OCI-LY1 (cell line): ENCODE results near the gene SPATA13.

Experiments
- H2AFZ ChIP-seq: fragments of 200-600 bp; sonication (generic), shearing (Covaris generic); 2 replicates; pipeline ENCODE4 v1.6.0; 2014; ENCODE audit warnings: antibody characterized with exemption, mild to moderate bottlenecking, low read length
- H3F3A ChIP-seq: fragments of 200-600 bp; sonication (generic), shearing (Covaris generic); 2 replicates; pipeline ENCODE4 v1.6.0; 2014; ENCODE audit warnings: mild to moderate bottlenecking, antibody characterized with exemption, low read length, moderate library complexity; ENCODE audit not compliant: insufficient read depth
- H3K27ac ChIP-seq: fragments of 200-600 bp; sonication (generic); 2 replicates; pipeline ENCODE4 v1.5.1; 2014; ENCODE audit warnings: low read length, mixed run types, mild to moderate bottlenecking, low read depth; ENCODE audit not compliant: poor library complexity, severe bottlenecking
- H3K27me3 ChIP-seq: fragments of 200-600 bp; sonication (generic); 2 replicates; pipeline ENCODE4 v1.6.0; 2014; ENCODE audit warnings: antibody characterized with exemption, mild to moderate bottlenecking, low read length, moderate library complexity; ENCODE audit not compliant: insufficient read depth
- H3K36me3 ChIP-seq: fragments of 200-600 bp; sonication (generic); 2 replicates; pipeline ENCODE4 v1.6.1; 2014; ENCODE audit warnings: mild to moderate bottlenecking, antibody characterized with exemption, low read length, moderate library complexity, mixed read lengths; ENCODE audit not compliant: insufficient read depth
- H3K4me1 ChIP-seq: fragments of 200-600 bp; sonication (generic); 2 replicates; pipeline ENCODE4 v1.5.1; 2014; ENCODE audit warnings: mild to moderate bottlenecking, low read length, moderate library complexity; ENCODE audit not compliant: insufficient read depth, severe bottlenecking
- H3K4me2 ChIP-seq: fragments of 200-600 bp; sonication (generic), shearing (Covaris generic); 2 replicates; pipeline ENCODE4 v1.6.1; 2014; ENCODE audit warnings: low read length
- H3K4me3 ChIP-seq: fragments of 200-600 bp; sonication (generic); 2 replicates; pipeline ENCODE4 v1.5.1; 2014; ENCODE audit warnings: low read length, low read depth, mild to moderate bottlenecking, mixed read lengths; ENCODE audit not compliant: poor library complexity, severe bottlenecking
- H3K79me2 ChIP-seq: fragments of 200-600 bp; shearing (Covaris generic); 2 replicates; pipeline ENCODE4 v1.6.1; 2016; ENCODE audit warnings: mixed run types, low read length, mixed read lengths; ENCODE audit not compliant: insufficient read depth
- H3K9ac ChIP-seq: fragments of 200-600 bp; sonication (generic), shearing (Covaris generic); 2 replicates; pipeline ENCODE4 v1.6.1; 2014; ENCODE audit warnings: mild to moderate bottlenecking, low read length, mixed read lengths
- H3K9me2 ChIP-seq: fragments of 200-600 bp; sonication (generic), shearing (Covaris generic); 2 replicates; pipeline ENCODE4 v1.6.1; 2014; ENCODE audit warnings: low read depth, mild to moderate bottlenecking, low read length, mixed read lengths
- H3K9me3 ChIP-seq: fragments of 200-600 bp; shearing (Covaris generic); 2 replicates; pipeline ENCODE4 v1.6.1; 2014; ENCODE audit warnings: low read length, mixed read lengths
- H4K20me1 ChIP-seq: fragments of 200-600 bp; sonication (generic), shearing (Covaris generic); 2 replicates; pipeline ENCODE4 v1.6.0; 2016; ENCODE audit warnings: mild to moderate bottlenecking, low read length; ENCODE audit not compliant: insufficient read depth
- CTCF ChIP-seq: fragments of 200-600 bp; sonication (generic), shearing (Covaris generic); IDR thresholded peaks from 2 replicates; pipeline ENCODE4 v1.5.1; 2017; ENCODE audit warnings: mild to moderate bottlenecking, antibody characterized with exemption, low read length, moderate library complexity, mixed read lengths
- EZH2 ChIP-seq: fragments of 200-600 bp; sonication (generic), shearing (Covaris generic); IDR thresholded peaks from 2 replicates; pipeline ENCODE4 v1.8.0; 2017; ENCODE audit warnings: borderline replicate concordance, mixed run types, mild to moderate bottlenecking, antibody characterized with exemption, low read length, moderate library complexity, mixed read lengths

The SPATA13 gene

GRCh38 chr13:24274452-24275021 is 114.0 kb downstream of the SPATA13 start:
- TF ChIP-seq EZH2: no peak
- no peak for TF ChIP-seq CTCF
- H2AFZ ChIP-seq: no peak overlapping the region
- H3K79me2 ChIP-seq: no peaks in the 10 kb centered on the region
- no peak overlapping the region for H3K27ac ChIP-seq
- H3K9ac ChIP-seq: no peak overlapping the region
- no peaks in the 10 kb centered on the region for H3F3A ChIP-seq
- H3K4me3 ChIP-seq: no peak overlapping the region
- H3K27me3 ChIP-seq: no peaks in the 10 kb centered on the region
- no peaks in the 10 kb centered on the region for H3K4me1 ChIP-seq
- no peaks in the 10 kb centered on the region for H3K36me3 ChIP-seq
- no peaks in the 10 kb centered on the region for H3K9me2 ChIP-seq
- no peaks in the 10 kb centered on the region for H4K20me1 ChIP-seq
- H3K9me3 ChIP-seq: no peaks in the 10 kb centered on the region
- no peak overlapping the region for H3K4me2 ChIP-seq

GRCh38 chr13:24275041-24275440 is 114.5 kb downstream of the SPATA13 start:
- no peaks in the 10 kb centered on the region for H3K9me2 ChIP-seq
- H3K79me2 ChIP-seq: no peaks in the 10 kb centered on the region
- H3F3A ChIP-seq: no peaks in the 10 kb centered on the region
- no peaks in the 10 kb centered on the region for H3K4me1 ChIP-seq
- no peak overlapping the region for H3K4me2 ChIP-seq
- H3K36me3 ChIP-seq: no peaks in the 10 kb centered on the region
- TF ChIP-seq EZH2 (no peak), CTCF (no peak)
- H3K27me3 ChIP-seq: no peaks in the 10 kb centered on the region
- no peak overlapping the region for H3K9ac ChIP-seq
- H2AFZ ChIP-seq: no peak overlapping the region
- no peaks in the 10 kb centered on the region for H3K9me3 ChIP-seq
- H4K20me1 ChIP-seq: no peaks in the 10 kb centered on the region
- no peak overlapping the region for H3K4me3 ChIP-seq
- H3K27ac ChIP-seq: no peak overlapping the region

- H3K79me2 ChIP-seq: no peaks in the 10 kb centered on the region
- H3K36me3 ChIP-seq: no peaks in the 10 kb centered on the region
- no peaks in the 10 kb centered on the region for H3K9me2 ChIP-seq
- no peaks in the 10 kb centered on the region for H3K27me3 ChIP-seq
- no peaks in the 10 kb centered on the region for H3K4me1 ChIP-seq
- H3K9me3 ChIP-seq: no peaks in the 10 kb centered on the region
- no peak overlapping the region for H3K4me2 ChIP-seq
- no peaks in the 10 kb centered on the region for H4K20me1 ChIP-seq
- H3F3A ChIP-seq: no peaks in the 10 kb centered on the region
- H3K27ac ChIP-seq: no peak overlapping the region
- no peak overlapping the region for H3K4me3 ChIP-seq
- H3K9ac ChIP-seq: no peak overlapping the region
- TF ChIP-seq EZH2 (no peak), CTCF (no peak)
- H2AFZ ChIP-seq: no peak overlapping the region
Observed at GRCh38 chr13:24276306-24276705, 115.8 kb downstream of the SPATA13 start.
